Neural cell (in vitro differentiated cells): ENCODE measurements around the gene MACO1. TPM values are rescaled to one million over a fixed set of nuclear protein-coding genes. Genes with fewer than 3 reads are reported as not detected.
"Not testable (repeated sequence)": the region's sequence is repeated elsewhere in the genome, so short reads cannot be mapped to it uniquely, and the experiment has no call there.

Source experiments
- H2AFZ ChIP-seq: fragments of 200-600, 300-800 bp; sonication (generic), shearing (Covaris generic); 2 replicates; pipeline ENCODE4 v1.6.0; 2014; ENCODE audit warnings: low read depth, mild to moderate bottlenecking, antibody characterized with exemption, low read length, moderate library complexity
- H3F3A ChIP-seq: fragments of 200-600 bp; shearing (Covaris generic); 2 replicates; pipeline ENCODE4 v1.6.1; 2016; ENCODE audit warnings: mild to moderate bottlenecking, moderate library complexity, mixed read lengths, antibody characterized with exemption, low read length; ENCODE audit not compliant: insufficient read depth, poor library complexity, severe bottlenecking
- H3K27ac ChIP-seq: fragments of 200-600, 300-800 bp; sonication (generic), shearing (Covaris generic); 2 replicates; pipeline ENCODE4 v1.5.1; 2014; ENCODE audit warnings: mild to moderate bottlenecking, low read length, moderate library complexity
- H3K27me3 ChIP-seq: fragments of 300-800, 200-600 bp; sonication (generic), shearing (Covaris generic); 2 replicates; pipeline ENCODE4 v1.6.0; 2014; ENCODE audit warnings: mild to moderate bottlenecking, low read depth, low read length, moderate library complexity; ENCODE audit not compliant: insufficient read depth
- H3K36me3 ChIP-seq: fragments of 300-800, 200-600 bp; sonication (generic), shearing (Covaris generic); 2 replicates; pipeline ENCODE4 v1.5.1; 2014; ENCODE audit warnings: mild to moderate bottlenecking, antibody characterized with exemption, low read length, moderate library complexity; ENCODE audit not compliant: insufficient read depth
- H3K4me2 ChIP-seq: fragments of 300-800, 200-600 bp; sonication (generic), shearing (Covaris generic); 2 replicates; pipeline ENCODE4 v1.6.0; 2014; ENCODE audit warnings: mild to moderate bottlenecking, low read length
- H3K4me3 ChIP-seq: fragments of 300-800, 200-600 bp; sonication (generic), shearing (Covaris generic); 2 replicates; pipeline ENCODE4 v1.5.1; 2014; ENCODE audit warnings: mild to moderate bottlenecking, low read length, moderate library complexity
- H3K79me2 ChIP-seq: fragments of 200-600 bp; shearing (Covaris generic); replicated peaks from 2 replicates; pipeline ENCODE4 v1.6.0; 2014; ENCODE audit warnings: mild to moderate bottlenecking, low read length, moderate library complexity; ENCODE audit not compliant: insufficient read depth
- H3K9ac ChIP-seq: fragments of 300-800, 200-600 bp; sonication (generic), shearing (Covaris generic); 2 replicates; pipeline ENCODE4 v1.6.1; 2016; ENCODE audit warnings: mild to moderate bottlenecking, low read length, mixed read lengths
- H3K9me2 ChIP-seq: fragments of 200-600 bp; shearing (Covaris generic); 2 replicates; pipeline ENCODE4 v1.6.1; 2016; ENCODE audit warnings: mild to moderate bottlenecking, low read length, mixed read lengths; ENCODE audit not compliant: insufficient read depth
- H3K9me3 ChIP-seq: fragments of 200-600, 300-800 bp; sonication (generic), shearing (Covaris generic); 2 replicates; pipeline ENCODE4 v1.6.1; 2016; ENCODE audit warnings: mild to moderate bottlenecking, mixed run types, low read length, moderate library complexity, mixed read lengths
- H4K20me1 ChIP-seq: fragments of 200-600 bp; shearing (Covaris generic); 2 replicates; pipeline ENCODE4 v1.6.1; 2016; ENCODE audit warnings: mild to moderate bottlenecking, mixed run types; ENCODE audit not compliant: insufficient read depth
- EP300 ChIP-seq: fragments of 450-650 bp; conservative IDR thresholded peaks from 2 replicates; pipeline ENCODE4 v1.6.1; 2014; ENCODE audit warnings: antibody characterized with exemption, mild to moderate bottlenecking, moderate library complexity; ENCODE audit not compliant: poor library complexity, severe bottlenecking
- EZH2 ChIP-seq: fragments of 200-600, 300-800 bp; shearing (Covaris generic), sonication (generic); IDR thresholded peaks from 2 replicates; pipeline ENCODE4 v1.6.1; 2014; ENCODE audit warnings: antibody characterized with exemption, low read length, borderline replicate concordance, mild to moderate bottlenecking; ENCODE audit not compliant: insufficient read depth, poor library complexity, severe bottlenecking
- MXI1 ChIP-seq: fragments of 450-650 bp; conservative IDR thresholded peaks from 2 replicates; pipeline ENCODE4 v1.6.1; 2014; ENCODE audit warnings: antibody characterized with exemption, mild to moderate bottlenecking; ENCODE audit not compliant: poor library complexity, severe bottlenecking
- POLR2AphosphoS5 ChIP-seq: IDR thresholded peaks from 2 replicates; pipeline ENCODE4 v1.6.1; 2012
- RAD21 ChIP-seq: fragments of 450-650 bp; conservative IDR thresholded peaks from 2 replicates; pipeline ENCODE4 v1.6.1; 2014; ENCODE audit warnings: antibody characterized with exemption, mild to moderate bottlenecking, moderate library complexity
- SMC3 ChIP-seq: fragments of 450-650 bp; conservative IDR thresholded peaks from 2 replicates; pipeline ENCODE4 v1.6.1; 2014; ENCODE audit warnings: antibody characterized with exemption, mild to moderate bottlenecking, moderate library complexity; ENCODE audit not compliant: poor library complexity
- TAF1 ChIP-seq: IDR thresholded peaks from 2 replicates; pipeline ENCODE4 v1.6.1; 2012; ENCODE audit warnings: low read depth
- polyA minus RNA-seq: library from RNA; depleted of rRNA, polyadenylated mRNA; stranded (reverse); fragments of >200 nt; gene quantifications from 2 replicates; pipeline ENCODE4 v1.2.3, GENCODE V29; 2014
- polyA plus RNA-seq: library from polyadenylated mRNA; depleted of rRNA; stranded (reverse); fragments of >200 nt; gene quantifications from 2 replicates; pipeline ENCODE4 v1.2.3, GENCODE V29; 2014
- TF ChIP-seq, protein P1 (sequence below): IDR thresholded peaks from 2 replicates; pipeline ENCODE4 v1.6.1; 2012; ENCODE audit warnings: borderline replicate concordance
- TF ChIP-seq, protein P2 (sequence below): fragments of 450-650 bp; IDR thresholded peaks from 2 replicates; pipeline ENCODE4 v1.5.1; 2014; ENCODE audit warnings: antibody characterized with exemption, mild to moderate bottlenecking, moderate library complexity; ENCODE audit not compliant: poor library complexity, severe bottlenecking

The MACO1 gene, protein sequence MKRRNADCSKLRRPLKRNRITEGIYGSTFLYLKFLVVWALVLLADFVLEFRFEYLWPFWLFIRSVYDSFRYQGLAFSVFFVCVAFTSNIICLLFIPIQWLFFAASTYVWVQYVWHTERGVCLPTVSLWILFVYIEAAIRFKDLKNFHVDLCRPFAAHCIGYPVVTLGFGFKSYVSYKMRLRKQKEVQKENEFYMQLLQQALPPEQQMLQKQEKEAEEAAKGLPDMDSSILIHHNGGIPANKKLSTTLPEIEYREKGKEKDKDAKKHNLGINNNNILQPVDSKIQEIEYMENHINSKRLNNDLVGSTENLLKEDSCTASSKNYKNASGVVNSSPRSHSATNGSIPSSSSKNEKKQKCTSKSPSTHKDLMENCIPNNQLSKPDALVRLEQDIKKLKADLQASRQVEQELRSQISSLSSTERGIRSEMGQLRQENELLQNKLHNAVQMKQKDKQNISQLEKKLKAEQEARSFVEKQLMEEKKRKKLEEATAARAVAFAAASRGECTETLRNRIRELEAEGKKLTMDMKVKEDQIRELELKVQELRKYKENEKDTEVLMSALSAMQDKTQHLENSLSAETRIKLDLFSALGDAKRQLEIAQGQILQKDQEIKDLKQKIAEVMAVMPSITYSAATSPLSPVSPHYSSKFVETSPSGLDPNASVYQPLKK
- polyA plus RNA-seq (56.6 and 58.1 TPM in 2 replicates), polyA minus RNA-seq (100 and 107 TPM in 2 replicates)

DNA sequence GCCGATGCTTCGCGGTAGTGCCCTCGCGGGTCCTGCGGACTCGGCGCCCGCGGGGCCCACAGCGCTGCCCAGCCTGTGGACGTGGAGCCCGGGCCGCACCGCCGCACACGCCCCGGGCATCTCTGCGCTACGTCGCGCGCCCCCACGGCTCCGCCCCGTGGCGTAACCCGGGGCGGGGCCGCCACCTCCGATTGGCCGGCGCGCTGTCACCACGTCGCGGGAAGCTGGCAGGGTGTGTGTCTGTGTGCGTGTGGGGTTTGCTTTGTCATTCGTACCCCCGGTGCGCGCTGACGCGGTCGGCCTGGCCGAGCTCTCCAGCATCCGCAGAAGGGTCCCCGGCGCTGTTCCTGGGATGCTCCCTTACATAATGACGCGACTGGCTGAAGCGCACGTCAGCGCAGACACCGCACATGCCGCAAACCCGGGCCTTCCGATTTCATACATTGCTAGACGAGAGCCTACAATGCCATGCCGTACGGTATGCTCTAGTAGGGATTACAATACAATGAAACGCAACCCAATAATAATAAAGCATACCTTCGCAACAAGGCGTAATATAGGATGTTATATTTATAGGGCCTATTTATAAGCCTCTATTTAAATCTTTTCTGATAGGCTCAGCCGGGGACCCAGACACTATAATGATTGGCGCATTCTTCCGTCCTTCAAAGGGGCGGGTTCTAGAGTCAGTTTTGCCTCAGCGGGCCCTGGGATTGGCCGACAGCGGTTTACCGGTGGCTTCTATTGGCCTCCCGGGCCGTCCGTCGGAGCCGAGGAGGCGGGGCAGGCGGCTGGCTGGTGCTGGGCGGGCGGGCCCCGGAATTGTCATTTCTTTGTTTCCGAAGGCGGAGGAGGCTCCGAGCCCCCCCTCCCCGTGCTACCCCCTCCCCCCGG is at the start of gene MACO1:
TSS of gene MACO1 (plus strand) at position 825 of the 894 bp plus-strand sequence. CDS start 202 bp downstream, outside the sequence.
- H4K20me1 ChIP-seq: peaks cover 35% of the 10 kb centered on the region
- no peaks in the 10 kb centered on the region for H3K36me3 ChIP-seq
- H3K9me3 ChIP-seq: no peaks in the 10 kb centered on the region

DNA sequence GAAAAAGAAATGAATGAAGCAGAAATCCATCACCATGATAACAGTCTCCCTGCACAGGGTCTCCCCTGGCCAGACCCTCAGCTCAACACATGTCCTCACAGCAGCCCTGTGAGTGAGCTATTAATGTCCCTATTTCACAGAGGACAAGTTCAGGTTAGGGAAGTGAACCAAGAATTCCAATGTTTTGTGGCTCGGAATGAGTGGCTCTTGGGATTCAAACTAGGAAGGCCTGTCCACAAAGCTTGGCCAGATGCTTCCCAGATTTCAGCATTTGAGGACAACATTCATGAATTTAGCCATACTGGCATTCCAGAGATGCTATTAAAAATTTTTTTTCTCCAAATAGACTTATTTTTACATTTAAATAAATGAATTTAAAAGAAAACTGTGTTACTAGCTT is 48.2 kb upstream of the MACO1 start:
- H3K9me2 ChIP-seq, H3K9ac ChIP-seq, H4K20me1 ChIP-seq, H3K4me3 ChIP-seq, H3K27ac ChIP-seq, H3F3A ChIP-seq, H3K9me3 ChIP-seq, H3K4me2 ChIP-seq, H3K27me3 ChIP-seq, H3K36me3 ChIP-seq, H2AFZ ChIP-seq, H3K79me2 ChIP-seq: not testable (repeated sequence)

More for the DNA sequence above, at the start of gene MACO1:
- H3K79me2 ChIP-seq: peaks cover 44% of the 10 kb centered on the region
- H3K4me3 ChIP-seq: peak within 1 kb of the TSS; percentile 94
- no peaks in the 10 kb centered on the region for H3F3A ChIP-seq
- no peaks in the 10 kb centered on the region for H3K27me3 ChIP-seq
- H3K27ac ChIP-seq: peak within 1 kb of the TSS; percentile 100
- H3K4me2 ChIP-seq: peak within 1 kb of the TSS; percentile 92
- H3K9me2 ChIP-seq: no peaks in the 10 kb centered on the region
- TF ChIP-seq, protein P1, sequence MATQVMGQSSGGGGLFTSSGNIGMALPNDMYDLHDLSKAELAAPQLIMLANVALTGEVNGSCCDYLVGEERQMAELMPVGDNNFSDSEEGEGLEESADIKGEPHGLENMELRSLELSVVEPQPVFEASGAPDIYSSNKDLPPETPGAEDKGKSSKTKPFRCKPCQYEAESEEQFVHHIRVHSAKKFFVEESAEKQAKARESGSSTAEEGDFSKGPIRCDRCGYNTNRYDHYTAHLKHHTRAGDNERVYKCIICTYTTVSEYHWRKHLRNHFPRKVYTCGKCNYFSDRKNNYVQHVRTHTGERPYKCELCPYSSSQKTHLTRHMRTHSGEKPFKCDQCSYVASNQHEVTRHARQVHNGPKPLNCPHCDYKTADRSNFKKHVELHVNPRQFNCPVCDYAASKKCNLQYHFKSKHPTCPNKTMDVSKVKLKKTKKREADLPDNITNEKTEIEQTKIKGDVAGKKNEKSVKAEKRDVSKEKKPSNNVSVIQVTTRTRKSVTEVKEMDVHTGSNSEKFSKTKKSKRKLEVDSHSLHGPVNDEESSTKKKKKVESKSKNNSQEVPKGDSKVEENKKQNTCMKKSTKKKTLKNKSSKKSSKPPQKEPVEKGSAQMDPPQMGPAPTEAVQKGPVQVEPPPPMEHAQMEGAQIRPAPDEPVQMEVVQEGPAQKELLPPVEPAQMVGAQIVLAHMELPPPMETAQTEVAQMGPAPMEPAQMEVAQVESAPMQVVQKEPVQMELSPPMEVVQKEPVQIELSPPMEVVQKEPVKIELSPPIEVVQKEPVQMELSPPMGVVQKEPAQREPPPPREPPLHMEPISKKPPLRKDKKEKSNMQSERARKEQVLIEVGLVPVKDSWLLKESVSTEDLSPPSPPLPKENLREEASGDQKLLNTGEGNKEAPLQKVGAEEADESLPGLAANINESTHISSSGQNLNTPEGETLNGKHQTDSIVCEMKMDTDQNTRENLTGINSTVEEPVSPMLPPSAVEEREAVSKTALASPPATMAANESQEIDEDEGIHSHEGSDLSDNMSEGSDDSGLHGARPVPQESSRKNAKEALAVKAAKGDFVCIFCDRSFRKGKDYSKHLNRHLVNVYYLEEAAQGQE: peak; percentile 98
- TF ChIP-seq EZH2 (no peak), SMC3 (peak; percentile 41), RAD21 (peak; percentile 50), TAF1 (peak; percentile 99), MXI1 (peak; percentile 93), EP300 (peak; percentile 82), POLR2AphosphoS5 (peak; percentile 100)
- TF ChIP-seq, protein P2, sequence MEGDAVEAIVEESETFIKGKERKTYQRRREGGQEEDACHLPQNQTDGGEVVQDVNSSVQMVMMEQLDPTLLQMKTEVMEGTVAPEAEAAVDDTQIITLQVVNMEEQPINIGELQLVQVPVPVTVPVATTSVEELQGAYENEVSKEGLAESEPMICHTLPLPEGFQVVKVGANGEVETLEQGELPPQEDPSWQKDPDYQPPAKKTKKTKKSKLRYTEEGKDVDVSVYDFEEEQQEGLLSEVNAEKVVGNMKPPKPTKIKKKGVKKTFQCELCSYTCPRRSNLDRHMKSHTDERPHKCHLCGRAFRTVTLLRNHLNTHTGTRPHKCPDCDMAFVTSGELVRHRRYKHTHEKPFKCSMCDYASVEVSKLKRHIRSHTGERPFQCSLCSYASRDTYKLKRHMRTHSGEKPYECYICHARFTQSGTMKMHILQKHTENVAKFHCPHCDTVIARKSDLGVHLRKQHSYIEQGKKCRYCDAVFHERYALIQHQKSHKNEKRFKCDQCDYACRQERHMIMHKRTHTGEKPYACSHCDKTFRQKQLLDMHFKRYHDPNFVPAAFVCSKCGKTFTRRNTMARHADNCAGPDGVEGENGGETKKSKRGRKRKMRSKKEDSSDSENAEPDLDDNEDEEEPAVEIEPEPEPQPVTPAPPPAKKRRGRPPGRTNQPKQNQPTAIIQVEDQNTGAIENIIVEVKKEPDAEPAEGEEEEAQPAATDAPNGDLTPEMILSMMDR: peak; percentile 18
- peak within 1 kb of the TSS; percentile 100 for H3K9ac ChIP-seq
- peak within 1 kb of the TSS; percentile 94 for H2AFZ ChIP-seq

DNA sequence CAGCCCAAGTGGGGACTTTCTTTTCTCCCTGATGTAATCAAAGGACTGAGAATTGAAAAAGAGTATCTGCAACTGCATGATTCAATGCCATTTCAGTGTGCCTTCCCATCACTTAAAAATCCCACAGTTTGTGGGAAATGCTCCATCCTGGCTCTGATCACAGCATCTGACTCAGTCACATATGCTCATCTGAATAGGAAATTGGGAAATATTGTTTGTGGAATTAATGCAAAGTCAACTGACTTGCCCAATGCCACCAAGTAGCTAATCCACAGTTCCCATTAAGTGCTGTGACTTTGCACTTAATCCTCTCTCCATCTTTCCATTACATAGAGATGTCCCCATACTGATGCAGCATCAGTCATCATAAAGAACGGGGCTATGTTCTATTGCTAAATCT is 47.6 kb upstream of the MACO1 start:
- H3K9me2 ChIP-seq, H2AFZ ChIP-seq, H3K79me2 ChIP-seq, H3K4me2 ChIP-seq, H3K27ac ChIP-seq, H4K20me1 ChIP-seq, H3K4me3 ChIP-seq, H3F3A ChIP-seq, H3K27me3 ChIP-seq, H3K9ac ChIP-seq, H3K9me3 ChIP-seq, H3K36me3 ChIP-seq: not testable (repeated sequence)

DNA sequence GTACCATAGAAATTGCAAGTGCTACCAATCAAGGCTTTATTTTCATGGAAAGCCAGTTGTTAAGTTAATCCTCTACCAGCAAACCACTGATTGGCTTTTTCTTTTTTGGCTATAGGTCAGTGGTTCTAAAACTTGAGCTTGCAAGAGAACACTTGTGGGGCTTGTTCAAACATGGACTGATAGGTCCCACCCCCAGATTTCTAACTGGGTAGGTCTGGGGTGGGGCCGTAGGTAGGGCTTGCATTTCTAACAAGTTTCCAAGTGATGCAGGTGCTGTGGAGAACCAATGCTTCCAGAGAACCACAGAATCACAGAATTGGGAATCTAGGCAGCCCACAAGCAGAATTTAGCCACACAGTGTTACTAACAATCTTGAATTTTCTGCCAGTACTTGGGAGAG is 46.8 kb upstream of the MACO1 start:
- not testable (repeated sequence) for H2AFZ ChIP-seq, H3K4me2 ChIP-seq, H3K27me3 ChIP-seq, H3K9me3 ChIP-seq, H3K9ac ChIP-seq, H3F3A ChIP-seq, H3K4me3 ChIP-seq, H3K79me2 ChIP-seq, H3K9me2 ChIP-seq, H4K20me1 ChIP-seq, H3K36me3 ChIP-seq, H3K27ac ChIP-seq
